ENCODE results near the gene PAGE3. TPM values are rescaled to one million over a fixed set of nuclear protein-coding genes. Genes with fewer than 3 reads are reported as not detected.

Gene PAGE3
- total RNA-seq, 2 donors from 2014 or later, result not detected

- intact Hi-C loops (cut with DNase I), result no loop called here
- TF ChIP-seq POLR2AphosphoS5 (IDR thresholded peaks at IDR 0.05) (no peak), CTCF (IDR thresholded peaks at IDR 0.05) (no peak), POLR2A (IDR thresholded peaks at IDR 0.05) (no peak)
- no peak overlapping the region for H3K4me3 ChIP-seq
Measured at GRCh38 chrX:55253528-55253927, 11.2 kb downstream of the PAGE3 start.

GRCh38 chrX:55240788-55241340 lies 23.9 kb downstream of the PAGE3 start:
- no peaks in the 10 kb centered on the region for H3K9me3 ChIP-seq
- 56% methylated on average over 5 of the region's 6 CpGs for WGBS
- no peak overlapping the region for H3K4me3 ChIP-seq
- no peak for DNase-seq (ENCODE audit: low spot score)
- no peaks in the 10 kb centered on the region for H3K27me3 ChIP-seq (replicated peaks; ENCODE audit: insufficient read depth)
- TF ChIP-seq CTCF (IDR thresholded peaks at IDR 0.05) (no peak), POLR2A (IDR thresholded peaks at IDR 0.05) (no peak), POLR2AphosphoS5 (IDR thresholded peaks at IDR 0.05) (no peak)
- no peaks in the 10 kb centered on the region for H3K4me1 ChIP-seq (replicated peaks)
- no peaks in the 10 kb centered on the region for H3K36me3 ChIP-seq
- intact Hi-C loops (cut with DNase I), result no loop called here
- H3K27ac ChIP-seq, result no peak overlapping the region

More at GRCh38 chrX:55253528-55253927, 11.2 kb downstream of the PAGE3 start:
- H3K9me3 ChIP-seq, result no peaks in the 10 kb centered on the region
- no peaks in the 10 kb centered on the region for H3K27me3 ChIP-seq (replicated peaks; ENCODE audit: insufficient read depth)
- no peak for DNase-seq (ENCODE audit: low spot score)
- H3K4me1 ChIP-seq (replicated peaks), result no peaks in the 10 kb centered on the region
- H3K27ac ChIP-seq, result no peak overlapping the region
- no peaks in the 10 kb centered on the region for H3K36me3 ChIP-seq

GRCh38 chrX:55220119-55220794 lies 44.5 kb downstream of the PAGE3 start, which contains the start of gene PAGE5:
TSS of gene PAGE5 (plus strand) at chrX:55220346. CDS start at chrX:55221383, 1,037 bp downstream.
- Histone ChIP-seq H3K4me1 (replicated peaks) (no peaks in the 10 kb centered on the region), H3K4me3 (no peak within 1 kb of the TSS), H3K27ac (no peak within 1 kb of the TSS), H3K9me3 (no peaks in the 10 kb centered on the region), H3K36me3 (no peaks in the 10 kb centered on the region), H3K27me3 (replicated peaks; ENCODE audit: insufficient read depth) (no peaks in the 10 kb centered on the region)
- DNase-seq (ENCODE audit: low spot score), result no peak
- intact Hi-C loops (cut with DNase I), result no loop called here
- 94% methylated on average over 30 of the region's 30 CpGs for WGBS
- TF ChIP-seq POLR2A (IDR thresholded peaks at IDR 0.05) (no peak), POLR2AphosphoS5 (IDR thresholded peaks at IDR 0.05) (no peak), CTCF (IDR thresholded peaks at IDR 0.05) (no peak)

- WGBS, result 68% methylated on average over 3 of the region's 3 CpGs
- Histone ChIP-seq H3K9me3 (no peaks in the 10 kb centered on the region), H3K4me3 (no peak overlapping the region), H3K36me3 (no peaks in the 10 kb centered on the region), H3K4me1 (replicated peaks) (no peaks in the 10 kb centered on the region), H3K27ac (no peak overlapping the region), H3K27me3 (replicated peaks; ENCODE audit: insufficient read depth) (no peaks in the 10 kb centered on the region)
- TF ChIP-seq POLR2AphosphoS5 (IDR thresholded peaks at IDR 0.05) (no peak), CTCF (IDR thresholded peaks at IDR 0.05) (no peak), POLR2A (IDR thresholded peaks at IDR 0.05) (no peak)
- intact Hi-C loops (cut with DNase I), result no loop called here
- DNase-seq (ENCODE audit: low spot score), result no peak
Measured at GRCh38 chrX:55213381-55213780, 51.3 kb downstream of the PAGE3 start.
